OCI-LY1 (cell line): ENCODE measurements around the gene BANF2.
"Not testable (repeated sequence)": the region's sequence is repeated elsewhere in the genome, so short reads cannot be mapped to it uniquely, and the experiment has no call there.

Source experiments
- H2AFZ ChIP-seq: fragments of 200-600 bp; sonication (generic), shearing (Covaris generic); 2 replicates; pipeline ENCODE4 v1.6.0; 2014; ENCODE audit warnings: antibody characterized with exemption, mild to moderate bottlenecking, low read length
- H3F3A ChIP-seq: fragments of 200-600 bp; sonication (generic), shearing (Covaris generic); 2 replicates; pipeline ENCODE4 v1.6.0; 2014; ENCODE audit warnings: mild to moderate bottlenecking, antibody characterized with exemption, low read length, moderate library complexity; ENCODE audit not compliant: insufficient read depth
- H3K27ac ChIP-seq: fragments of 200-600 bp; sonication (generic); 2 replicates; pipeline ENCODE4 v1.5.1; 2014; ENCODE audit warnings: low read length, mixed run types, mild to moderate bottlenecking, low read depth; ENCODE audit not compliant: poor library complexity, severe bottlenecking
- H3K27me3 ChIP-seq: fragments of 200-600 bp; sonication (generic); 2 replicates; pipeline ENCODE4 v1.6.0; 2014; ENCODE audit warnings: antibody characterized with exemption, mild to moderate bottlenecking, low read length, moderate library complexity; ENCODE audit not compliant: insufficient read depth
- H3K36me3 ChIP-seq: fragments of 200-600 bp; sonication (generic); 2 replicates; pipeline ENCODE4 v1.6.1; 2014; ENCODE audit warnings: mild to moderate bottlenecking, antibody characterized with exemption, low read length, moderate library complexity, mixed read lengths; ENCODE audit not compliant: insufficient read depth
- H3K4me1 ChIP-seq: fragments of 200-600 bp; sonication (generic); 2 replicates; pipeline ENCODE4 v1.5.1; 2014; ENCODE audit warnings: mild to moderate bottlenecking, low read length, moderate library complexity; ENCODE audit not compliant: insufficient read depth, severe bottlenecking
- H3K4me2 ChIP-seq: fragments of 200-600 bp; sonication (generic), shearing (Covaris generic); 2 replicates; pipeline ENCODE4 v1.6.1; 2014; ENCODE audit warnings: low read length
- H3K4me3 ChIP-seq: fragments of 200-600 bp; sonication (generic); 2 replicates; pipeline ENCODE4 v1.5.1; 2014; ENCODE audit warnings: low read length, low read depth, mild to moderate bottlenecking, mixed read lengths; ENCODE audit not compliant: poor library complexity, severe bottlenecking
- H3K79me2 ChIP-seq: fragments of 200-600 bp; shearing (Covaris generic); 2 replicates; pipeline ENCODE4 v1.6.1; 2016; ENCODE audit warnings: mixed run types, low read length, mixed read lengths; ENCODE audit not compliant: insufficient read depth
- H3K9ac ChIP-seq: fragments of 200-600 bp; sonication (generic), shearing (Covaris generic); 2 replicates; pipeline ENCODE4 v1.6.1; 2014; ENCODE audit warnings: mild to moderate bottlenecking, low read length, mixed read lengths
- H3K9me2 ChIP-seq: fragments of 200-600 bp; sonication (generic), shearing (Covaris generic); 2 replicates; pipeline ENCODE4 v1.6.1; 2014; ENCODE audit warnings: low read depth, mild to moderate bottlenecking, low read length, mixed read lengths
- H3K9me3 ChIP-seq: fragments of 200-600 bp; shearing (Covaris generic); 2 replicates; pipeline ENCODE4 v1.6.1; 2014; ENCODE audit warnings: low read length, mixed read lengths
- H4K20me1 ChIP-seq: fragments of 200-600 bp; sonication (generic), shearing (Covaris generic); 2 replicates; pipeline ENCODE4 v1.6.0; 2016; ENCODE audit warnings: mild to moderate bottlenecking, low read length; ENCODE audit not compliant: insufficient read depth
- CTCF ChIP-seq: fragments of 200-600 bp; sonication (generic), shearing (Covaris generic); IDR thresholded peaks from 2 replicates; pipeline ENCODE4 v1.5.1; 2017; ENCODE audit warnings: mild to moderate bottlenecking, antibody characterized with exemption, low read length, moderate library complexity, mixed read lengths
- EZH2 ChIP-seq: fragments of 200-600 bp; sonication (generic), shearing (Covaris generic); IDR thresholded peaks from 2 replicates; pipeline ENCODE4 v1.8.0; 2017; ENCODE audit warnings: borderline replicate concordance, mixed run types, mild to moderate bottlenecking, antibody characterized with exemption, low read length, moderate library complexity, mixed read lengths

BANF2 gene

GRCh38 chr20:17657079-17657825 is 42.5 kb upstream of the BANF2 start:
- TF ChIP-seq CTCF, result no peak
- TF ChIP-seq EZH2, result no peak
- Histone ChIP-seq H3K9me2 (no peaks in the 10 kb centered on the region), H3K79me2 (peaks cover 6% of the 10 kb centered on the region; the same call in 1 of the 2 replicates), H3K27ac (no peak overlapping the region), H3K4me3 (no peak overlapping the region), H3K4me1 (peaks cover 38% of the 10 kb centered on the region), H4K20me1 (no peaks in the 10 kb centered on the region), H3K9ac (no peak overlapping the region), H3K27me3 (no peaks in the 10 kb centered on the region), H3F3A (no peaks in the 10 kb centered on the region), H3K4me2 (no peak overlapping the region), H3K36me3 (peaks cover 45% of the 10 kb centered on the region), H3K9me3 (no peaks in the 10 kb centered on the region), H2AFZ (no peak overlapping the region)

- no peak for TF ChIP-seq CTCF
These were observed 41.7 kb upstream of the BANF2 start for GRCh38 chr20:17657898-17658647.

GRCh38 chr20:17658648-17658993 is 41.1 kb upstream of the BANF2 start:
- no peak for TF ChIP-seq EZH2
- no peak for TF ChIP-seq CTCF
- H4K20me1 ChIP-seq, result no peaks in the 10 kb centered on the region
- no peak overlapping the region for H3K9ac ChIP-seq
- H3K9me3 ChIP-seq, result no peaks in the 10 kb centered on the region
- H3K27ac ChIP-seq, result no peak overlapping the region
- no peaks in the 10 kb centered on the region for H3K27me3 ChIP-seq
- peaks cover 45% of the 10 kb centered on the region for H3K36me3 ChIP-seq
- H3K4me1 ChIP-seq, result peaks cover 39% of the 10 kb centered on the region
- H3K9me2 ChIP-seq, result no peaks in the 10 kb centered on the region
- H3F3A ChIP-seq, result no peaks in the 10 kb centered on the region
- no peak overlapping the region for H3K4me3 ChIP-seq
- no peak overlapping the region for H3K4me2 ChIP-seq
- peaks cover 6% of the 10 kb centered on the region for H3K79me2 ChIP-seq
- no peak overlapping the region for H2AFZ ChIP-seq

More at GRCh38 chr20:17657898-17658647, 41.7 kb upstream of the BANF2 start:
- Histone ChIP-seq H3K9me2 (no peaks in the 10 kb centered on the region), H3K9me3 (no peaks in the 10 kb centered on the region), H3K27ac (no peak overlapping the region), H3K9ac (no peak overlapping the region), H3K27me3 (no peaks in the 10 kb centered on the region), H4K20me1 (no peaks in the 10 kb centered on the region), H3K79me2 (peaks cover 6% of the 10 kb centered on the region; the same call in 1 of the 2 replicates), H3K4me3 (no peak overlapping the region), H3F3A (no peaks in the 10 kb centered on the region), H3K4me1 (peaks cover 38% of the 10 kb centered on the region), H2AFZ (no peak overlapping the region), H3K4me2 (no peak overlapping the region), H3K36me3 (peaks cover 45% of the 10 kb centered on the region)

- not testable (repeated sequence) for H3K27me3 ChIP-seq, H3K9me2 ChIP-seq, H3K9me3 ChIP-seq, H3K9ac ChIP-seq, H3K4me2 ChIP-seq, H3K79me2 ChIP-seq, H3K4me3 ChIP-seq, H4K20me1 ChIP-seq, H3K27ac ChIP-seq, H2AFZ ChIP-seq, H3F3A ChIP-seq
- peaks cover 39% of the 10 kb centered on the region for H3K36me3 ChIP-seq
- peaks cover 41% of the 10 kb centered on the region for H3K4me1 ChIP-seq
These were observed 40.4 kb upstream of the BANF2 start for GRCh38 chr20:17659344-17659743.
